HG03565 (cell line): ENCODE measurements around the gene ULK2.

ENCODE experiments used
- ATAC-seq: cut with Tn5 transposase; IDR thresholded peaks from one replicate; pipeline ENCODE4 v1.9.1; 2021; ENCODE audit warnings: mild to moderate bottlenecking, moderate library complexity; ENCODE audit not compliant: unreplicated experiment

Gene ULK2

GRCh38 chr17:19731626-19732025 lies 136.1 kb downstream of the ULK2 start:
- no peak for ATAC-seq

GRCh38 chr17:19730843-19731242 lies 136.9 kb downstream of the ULK2 start:
- no peak for ATAC-seq

GRCh38 chr17:19729900-19730299 lies 137.8 kb downstream of the ULK2 start:
- no peak for ATAC-seq

- ATAC-seq: no peak
Measured at GRCh38 chr17:19728084-19728495, 139.6 kb downstream of the ULK2 start.

- ATAC-seq: no peak
Measured at GRCh38 chr17:19727501-19728078, 140.1 kb downstream of the ULK2 start.

- ATAC-seq: no peak
Measured at GRCh38 chr17:19726631-19727376, 140.9 kb downstream of the ULK2 start.

GRCh38 chr17:19725486-19725885 lies 142.2 kb downstream of the ULK2 start:
- ATAC-seq: no peak

GRCh38 chr17:19724501-19725420 lies 143.0 kb downstream of the ULK2 start:
- no peak for ATAC-seq

- ATAC-seq: no peak
Measured at GRCh38 chr17:19723964-19724363, 143.8 kb downstream of the ULK2 start.
